Neural progenitor cell (in vitro differentiated cells): ENCODE results near the gene SCN1A. TPM values are rescaled to one million over a fixed set of nuclear protein-coding genes. Genes with fewer than 3 reads are reported as not detected.

Source experiments
- DNase-seq: peaks from one replicate; pipeline ENCODE4 v3.0.0-alpha.2; 2016; ENCODE audit warnings: low spot score
- H2AFZ ChIP-seq: fragments of 200-600 bp; sonication (generic); replicated peaks from 2 replicates; pipeline ENCODE4 v1.6.1; 2016; ENCODE audit warnings: antibody characterized with exemption
- H3F3A ChIP-seq: fragments of 200-600 bp; sonication (generic); 2 replicates; pipeline ENCODE4 v1.6.1; 2016; ENCODE audit warnings: antibody characterized with exemption, low read depth
- H3K27ac ChIP-seq: fragments of 200-600 bp; sonication (generic); 2 replicates; pipeline ENCODE4 v1.5.1; 2016; ENCODE audit warnings: mild to moderate bottlenecking
- H3K27me3 ChIP-seq: fragments of 200-600 bp; sonication (generic); 2 replicates; pipeline ENCODE4 v1.6.1; 2016; ENCODE audit warnings: mild to moderate bottlenecking, moderate library complexity
- H3K36me3 ChIP-seq: fragments of 200-600 bp; sonication (generic); 2 replicates; pipeline ENCODE4 v1.5.1; 2016
- H3K4me1 ChIP-seq: fragments of 200-600 bp; sonication (generic); 2 replicates; pipeline ENCODE4 v1.6.1; 2016; ENCODE audit warnings: mixed run types
- H3K4me2 ChIP-seq: fragments of 200-600 bp; sonication (generic); 2 replicates; pipeline ENCODE4 v1.6.1; 2016
- H3K4me3 ChIP-seq: fragments of 200-600 bp; sonication (generic); 2 replicates; pipeline ENCODE4 v1.5.1; 2016
- H3K79me2 ChIP-seq: fragments of 200-600 bp; sonication (generic); 2 replicates; pipeline ENCODE4 v1.6.1; 2016; ENCODE audit warnings: low read depth
- H3K9ac ChIP-seq: fragments of 200-600 bp; sonication (generic); 2 replicates; pipeline ENCODE4 v1.6.1; 2016
- H3K9me3 ChIP-seq: fragments of 200-600 bp; sonication (generic); 2 replicates; pipeline ENCODE4 v1.5.1; 2016; ENCODE audit warnings: low read depth
- H4K20me1 ChIP-seq: fragments of 200-600 bp; sonication (generic); 2 replicates; pipeline ENCODE4 v1.6.1; 2016; ENCODE audit warnings: low read depth
- H3K27ac Mint-ChIP-seq: 3 replicates; pipeline ENCODE4 v1.8.0; 2021; ENCODE audit warnings: mixed read lengths
- H3K27me3 Mint-ChIP-seq: 2 replicates; pipeline ENCODE4 v1.8.0; 2022; ENCODE audit warnings: low read depth, mild to moderate bottlenecking, inconsistent platforms, moderate library complexity, mixed read lengths; ENCODE audit not compliant: insufficient read depth
- H3K36me3 Mint-ChIP-seq: 3 replicates; pipeline ENCODE4 v1.8.0; 2021; ENCODE audit warnings: mixed read lengths
- H3K4me1 Mint-ChIP-seq: 3 replicates; pipeline ENCODE4 v1.8.0; 2021; ENCODE audit warnings: mixed read lengths
- H3K4me3 Mint-ChIP-seq: 3 replicates; pipeline ENCODE4 v1.8.0; 2021; ENCODE audit warnings: mild to moderate bottlenecking, moderate library complexity, mixed read lengths
- H3K9me3 Mint-ChIP-seq: 3 replicates; pipeline ENCODE4 v1.8.0; 2020; ENCODE audit warnings: mixed read lengths
- CTCF ChIP-seq: fragments of 200-600 bp; sonication (generic); IDR thresholded peaks from 2 replicates; pipeline ENCODE4 v1.5.1; 2017; ENCODE audit warnings: antibody characterized with exemption, mild to moderate bottlenecking
- EZH2 ChIP-seq: fragments of 200-600 bp; sonication (generic); IDR thresholded peaks from 2 replicates; pipeline ENCODE4 v1.6.1; 2017; ENCODE audit warnings: antibody characterized with exemption, mild to moderate bottlenecking, moderate library complexity
- EZH2phosphoT487 ChIP-seq: fragments of 200-600 bp; sonication (generic); IDR thresholded peaks from 2 replicates; pipeline ENCODE4 v1.6.1; 2017; ENCODE audit warnings: antibody characterized with exemption
- total RNA-seq: library from RNA; depleted of rRNA; stranded (reverse); fragments of >200 nt; gene quantifications from 2 replicates; pipeline ENCODE4 v1.2.3, GENCODE V29; 2015; ENCODE audit warnings: low replicate concordance

Gene SCN1A
- total RNA-seq, 1 donor from 2014 or later, result 2.7 TPM

GRCh38 chr2:166092889-166093288, 34.9 kb downstream of the SCN1A start:
- TF ChIP-seq EZH2phosphoT487, result no peak
- no peak for TF ChIP-seq CTCF
- TF ChIP-seq EZH2, result no peak
- Histone ChIP-seq H3F3A (no peaks in the 10 kb centered on the region), H3K4me1 (peaks cover 6% of the 10 kb centered on the region), H3K79me2 (no peaks in the 10 kb centered on the region), H3K27ac (no peak overlapping the region), H3K9me3 (no peaks in the 10 kb centered on the region), H3K4me3 (no peak overlapping the region), H3K36me3 (no peaks in the 10 kb centered on the region), H3K4me2 (no peak overlapping the region), H3K27me3 (no peaks in the 10 kb centered on the region), H3K9ac (no peak overlapping the region), H4K20me1 (no peaks in the 10 kb centered on the region), H2AFZ (no peak overlapping the region)
- Mint-ChIP-seq H3K4me1 (peaks cover 11% of the 10 kb centered on the region), H3K27ac (no peak overlapping the region), H3K36me3 (no peaks in the 10 kb centered on the region), H3K9me3 (peaks cover under 1% of the 10 kb centered on the region), H3K4me3 (no peak overlapping the region), H3K27me3 (no peaks in the 10 kb centered on the region)
- DNase-seq, result no peak

DNA sequence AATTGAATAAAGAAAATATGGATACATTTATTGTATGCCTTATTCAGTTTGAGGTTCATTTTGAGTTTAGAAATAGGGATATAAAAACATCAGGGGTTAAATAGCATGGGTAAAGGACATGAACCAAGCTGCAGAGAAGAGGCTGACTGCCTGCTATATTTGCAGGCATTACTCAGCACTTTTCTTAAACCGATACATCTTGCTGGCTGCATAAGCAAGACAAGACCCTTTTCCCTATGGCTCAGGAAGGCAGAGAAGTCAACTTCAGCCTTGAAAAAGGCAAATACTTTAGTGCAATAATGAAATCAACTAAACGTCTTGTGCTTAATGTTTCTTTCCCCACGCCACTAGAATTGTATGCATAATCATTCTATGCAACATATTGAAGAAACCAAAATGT, 36.4 kb downstream of the SCN1A start:
- H3K9ac ChIP-seq, result no peak overlapping the region
- peak overlapping the region; percentile 39 for H2AFZ ChIP-seq
- TF ChIP-seq CTCF (no peak), EZH2 (no peak), EZH2phosphoT487 (no peak)
- H3K27ac ChIP-seq, result no peak overlapping the region
- H3K27ac Mint-ChIP-seq, result no peak overlapping the region
- H3K27me3 ChIP-seq, result no peaks in the 10 kb centered on the region
- no peak overlapping the region for H3K4me3 ChIP-seq
- no peak overlapping the region for H3K4me3 Mint-ChIP-seq
- H3K79me2 ChIP-seq, result no peaks in the 10 kb centered on the region
- no peaks in the 10 kb centered on the region for H3K36me3 ChIP-seq
- H3K9me3 Mint-ChIP-seq, result no peaks in the 10 kb centered on the region
- H3K4me1 Mint-ChIP-seq, result peaks cover 11% of the 10 kb centered on the region
- H3K36me3 Mint-ChIP-seq, result no peaks in the 10 kb centered on the region
- H3F3A ChIP-seq, result no peaks in the 10 kb centered on the region
- no peak for DNase-seq
- H3K9me3 ChIP-seq, result no peaks in the 10 kb centered on the region
- H4K20me1 ChIP-seq, result no peaks in the 10 kb centered on the region
- H3K27me3 Mint-ChIP-seq, result no peaks in the 10 kb centered on the region
- H3K4me1 ChIP-seq, result peaks cover 6% of the 10 kb centered on the region
- H3K4me2 ChIP-seq, result no peak overlapping the region

- no peaks in the 10 kb centered on the region for H3K36me3 ChIP-seq
- H3K4me3 ChIP-seq, result no peak overlapping the region
- Mint-ChIP-seq H3K9me3 (no peaks in the 10 kb centered on the region), H3K27ac (no peak overlapping the region), H3K36me3 (no peaks in the 10 kb centered on the region), H3K4me1 (peaks cover 13% of the 10 kb centered on the region), H3K4me3 (no peak overlapping the region), H3K27me3 (no peaks in the 10 kb centered on the region)
- no peaks in the 10 kb centered on the region for H3K27me3 ChIP-seq
- H3K4me2 ChIP-seq, result no peak overlapping the region
- H3K4me1 ChIP-seq, result peaks cover 6% of the 10 kb centered on the region
- H3K9me3 ChIP-seq, result no peaks in the 10 kb centered on the region
- H3K9ac ChIP-seq, result no peak overlapping the region
- H3F3A ChIP-seq, result no peaks in the 10 kb centered on the region
- H3K79me2 ChIP-seq, result no peaks in the 10 kb centered on the region
- no peak for DNase-seq
- no peak overlapping the region for H3K27ac ChIP-seq
- H4K20me1 ChIP-seq, result no peaks in the 10 kb centered on the region
- peak overlapping the region; percentile 39 for H2AFZ ChIP-seq
- no peak for TF ChIP-seq EZH2
- TF ChIP-seq CTCF, result no peak
- TF ChIP-seq EZH2phosphoT487, result no peak
These were observed 36.9 kb downstream of the SCN1A start for GRCh38 chr2:166090908-166091307.

DNA sequence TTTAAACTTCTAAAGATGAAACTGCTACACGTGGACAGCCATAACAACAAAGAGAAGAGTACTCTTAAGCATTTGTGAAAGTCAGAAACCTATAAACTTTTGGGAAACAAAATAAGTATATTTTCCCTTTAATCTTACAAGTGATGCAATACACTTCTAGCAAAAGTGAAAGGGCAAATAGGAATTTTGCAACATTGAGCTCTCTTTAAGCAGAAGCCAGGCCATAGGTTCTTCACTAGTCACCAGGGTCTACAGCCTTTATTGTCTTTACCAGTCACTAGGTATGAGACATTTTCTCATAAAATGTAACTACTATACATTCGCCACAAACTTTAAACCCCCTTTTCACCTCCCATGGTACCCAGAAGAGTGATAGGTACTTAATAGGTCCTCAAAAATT, 37.5 kb downstream of the SCN1A start:
- no peak overlapping the region for H3K4me3 ChIP-seq
- H3K27ac Mint-ChIP-seq, result no peak overlapping the region
- no peak for DNase-seq
- TF ChIP-seq EZH2 (no peak), CTCF (no peak), EZH2phosphoT487 (no peak)
- no peaks in the 10 kb centered on the region for H3K36me3 Mint-ChIP-seq
- H3K4me1 Mint-ChIP-seq, result peaks cover 13% of the 10 kb centered on the region
- H3K9ac ChIP-seq, result no peak overlapping the region
- H3K79me2 ChIP-seq, result no peaks in the 10 kb centered on the region
- H3K4me3 Mint-ChIP-seq, result no peak overlapping the region
- H3K27me3 ChIP-seq, result no peaks in the 10 kb centered on the region
- no peaks in the 10 kb centered on the region for H3K9me3 Mint-ChIP-seq
- no peak overlapping the region for H3K27ac ChIP-seq
- H4K20me1 ChIP-seq, result no peaks in the 10 kb centered on the region
- H3K4me1 ChIP-seq, result peaks cover 6% of the 10 kb centered on the region
- H3K9me3 ChIP-seq, result no peaks in the 10 kb centered on the region
- H2AFZ ChIP-seq, result no peak overlapping the region
- no peaks in the 10 kb centered on the region for H3K27me3 Mint-ChIP-seq
- no peaks in the 10 kb centered on the region for H3K36me3 ChIP-seq
- H3F3A ChIP-seq, result no peaks in the 10 kb centered on the region
- no peak overlapping the region for H3K4me2 ChIP-seq
